Activated CD8-positive, alpha-beta memory T cell treated with anti-CD3 and anti-CD28 coated beads for 36 hours (primary cell): ENCODE measurements around the gene CYB561A3. TPM values are rescaled to one million over a fixed set of nuclear protein-coding genes. Genes with fewer than 3 reads are reported as not detected.

Experiments used
- CTCF ChIA-PET: fragments of 350-600 bp; sonication (Branson Sonifier 250); formaldehyde crosslinking; loops from one replicate; lab custom pipeline; 2021; ENCODE audit warnings: antibody characterized with exemption; lab: Charles Lee
- POLR2A ChIA-PET: fragments of 350-600 bp; sonication (Branson Sonifier 250); formaldehyde crosslinking; loops from one replicate; lab custom pipeline; 2021; ENCODE audit warnings: antibody characterized with exemption; lab: Charles Lee
- total RNA-seq, 2 experiments: library from RNA; stranded (reverse); gene quantifications; one replicate each; pipeline ENCODE4 v1.2.3, GENCODE V29; 2021

The CYB561A3 gene
- total RNA-seq, 2 experiments from 2014 or later: 44.8 to 55.4 TPM

GRCh38 chr11:61336171-61336935 lies 25.3 kb downstream of the CYB561A3 start:
- CTCF ChIA-PET: interaction anchor here (0.6 to 6.4 kb wide), 27 partner anchors 9 to 476 kb away, joined by 3 to 99 read pairs (median 3); partner anchors contain the start of genes CPSF7, CYB561A3, SDHAF2 and TMEM138
- POLR2A ChIA-PET: interaction anchor here (0.7 to 1.2 kb wide), 3 partner anchors 21 to 49 kb away, joined by 3 to 7 read pairs (median 4); partner anchors contain the start of genes CYB561A3 and TMEM138

GRCh38 chr11:61335355-61335710 lies 26.3 kb downstream of the CYB561A3 start:
- CTCF ChIA-PET: interaction anchor here (0.7 to 6.4 kb wide), 12 partner anchors 12 to 182 kb away, joined by 3 to 99 read pairs (median 6); partner anchors contain the start of genes CPSF7, CYB561A3, SDHAF2 and TMEM138
- POLR2A ChIA-PET: interaction anchor here (0.5 to 1.2 kb wide), 3 partner anchors 26 to 196 kb away, joined by 3 to 7 read pairs (median 4); partner anchors contain the start of genes CYB561A3 and TMEM138

- POLR2A ChIA-PET: interaction anchor here (0.9 to 2.0 kb wide), 5 partner anchors 24 to 95 kb away, joined by 3 to 10 read pairs (median 6); partner anchors contain the start of genes CPSF7, CYB561A3, SDHAF2 and TMEM138
- CTCF ChIA-PET: interaction anchor here (1.0 to 6.4 kb wide), 7 partner anchors 10 to 101 kb away, joined by 3 to 99 read pairs (median 8); partner anchors contain the start of genes CPSF7, CYB561A3, SDHAF2 and TMEM138
Observed at GRCh38 chr11:61334434-61335354, 27.0 kb downstream of the CYB561A3 start.

GRCh38 chr11:61333550-61334433 lies 27.9 kb downstream of the CYB561A3 start:
- CTCF ChIA-PET: interaction anchor here (0.6 to 6.4 kb wide), 6 partner anchors 9 to 102 kb away, joined by 3 to 99 read pairs (median 8); partner anchors contain the start of genes CYB561A3 and TMEM138
- POLR2A ChIA-PET: interaction anchor here (0.9 to 2.0 kb wide), 7 partner anchors 25 to 95 kb away, joined by 3 to 10 read pairs (median 5); partner anchors contain the start of genes CPSF7, CYB561A3, SDHAF2 and TMEM138

- ChIA-PET POLR2A (interaction anchor here (0.9 to 2.0 kb wide), 5 partner anchors 28 to 96 kb away, joined by 4 to 10 read pairs (median 6); partner anchors contain the start of genes CPSF7, CYB561A3, SDHAF2 and TMEM138), CTCF (interaction anchor here (0.6 to 6.4 kb wide), 3 partner anchors 28 to 54 kb away, joined by 3 to 99 read pairs (median 29); partner anchors contain the start of genes CYB561A3 and TMEM138)
Observed at GRCh38 chr11:61332797-61333549, 28.7 kb downstream of the CYB561A3 start, which contains the start of the genes DDB1 and TKFC. Gene DDB1 (minus strand): TSS chr11:61333105. CDS start chr11:61332968, 137 bp downstream. Gene TKFC (plus strand): TSS chr11:61333228. CDS start chr11:61334729, 1,501 bp downstream.

- POLR2A ChIA-PET: interaction anchor here (0.6 kb wide), 1 partner anchor 40 kb away, joined by 4 read pairs; no protein-coding TSS in a partner anchor
- CTCF ChIA-PET: interaction anchor here (1.6 kb wide), 1 partner anchor 104 kb away, joined by 4 read pairs; no protein-coding TSS in a partner anchor
Observed at GRCh38 chr11:61332281-61332796, 29.3 kb downstream of the CYB561A3 start.

GRCh38 chr11:61331651-61332050 lies 30.0 kb downstream of the CYB561A3 start:
- ChIA-PET POLR2A (interaction anchor here (0.6 to 0.8 kb wide), 2 partner anchors 11 to 41 kb away, joined by 4 to 5 read pairs; no protein-coding TSS in a partner anchor), CTCF (interaction anchor here (1.6 kb wide), 1 partner anchor 105 kb away, joined by 4 read pairs; no protein-coding TSS in a partner anchor)

- ChIA-PET POLR2A (no interaction called here), CTCF (interaction anchor here (1.9 kb wide), 1 partner anchor 32 kb away, joined by 4 read pairs; the partner anchor contains the start of gene CYB561A3)
Observed at GRCh38 chr11:61329871-61330270, 31.8 kb downstream of the CYB561A3 start.

GRCh38 chr11:61328351-61328750 lies 33.3 kb downstream of the CYB561A3 start:
- ChIA-PET POLR2A (no interaction called here), CTCF (interaction anchor here (0.7 to 1.3 kb wide), 2 partner anchors 38 to 73 kb away, joined by 3 read pairs; no protein-coding TSS in a partner anchor)

- CTCF ChIA-PET: interaction anchor here (1.3 kb wide), 2 partner anchors 57 to 72 kb away, joined by 3 to 9 read pairs; no protein-coding TSS in a partner anchor
- POLR2A ChIA-PET: no interaction called here
Observed at GRCh38 chr11:61327669-61328071, 34.0 kb downstream of the CYB561A3 start.

- ChIA-PET CTCF (no interaction called here), POLR2A (no interaction called here)
Observed at GRCh38 chr11:61325649-61326414, 35.9 kb downstream of the CYB561A3 start.

- POLR2A ChIA-PET: interaction anchor here (0.6 kb wide), 1 partner anchor 21 kb away, joined by 4 read pairs; no protein-coding TSS in a partner anchor
Observed at GRCh38 chr11:61315260-61315659, 46.4 kb downstream of the CYB561A3 start.

GRCh38 chr11:61310749-61311148 lies 50.9 kb downstream of the CYB561A3 start:
- POLR2A ChIA-PET: interaction anchor here (1.7 kb wide), 1 partner anchor 17 kb away, joined by 7 read pairs; no protein-coding TSS in a partner anchor
- CTCF ChIA-PET: interaction anchor here (1.0 to 2.1 kb wide), 4 partner anchors 16 to 75 kb away, joined by 3 to 10 read pairs (median 4); partner anchors contain the start of gene VWCE

More at GRCh38 chr11:61315260-61315659, 46.4 kb downstream of the CYB561A3 start:
- CTCF ChIA-PET: interaction anchor here (1.0 kb wide), 1 partner anchor 21 kb away, joined by 3 read pairs; no protein-coding TSS in a partner anchor

GRCh38 chr11:61309739-61310138 lies 51.9 kb downstream of the CYB561A3 start:
- ChIA-PET POLR2A (interaction anchor here (0.6 to 1.7 kb wide), 5 partner anchors 11 to 113 kb away, joined by 3 to 8 read pairs (median 7); partner anchors contain the start of gene VWCE), CTCF (interaction anchor here (1.0 to 2.1 kb wide), 4 partner anchors 15 to 76 kb away, joined by 3 to 5 read pairs (median 4); partner anchors contain the start of gene VWCE)
